Panc1 (cell line): ENCODE data around the gene MED14.

Experiments used
- TCF7L2 ChIP-seq: IDR thresholded peaks from 2 replicates; pipeline ENCODE4 v1.6.1; 2011; ENCODE audit warnings: mild to moderate bottlenecking, low read depth, low read length, inconsistent platforms
- TF ChIP-seq, protein P1 (sequence below): fragments of 450-650 bp; IDR thresholded peaks from 2 replicates; pipeline ENCODE4 v1.5.1; 2017; ENCODE audit warnings: mild to moderate bottlenecking
- TF ChIP-seq, protein P2 (sequence below), 2 experiments: IDR thresholded peaks; 2 replicates each; pipeline ENCODE4 v1.6.1; 2011 to 2012; ENCODE audit warnings: low read depth in 2 of 2, control low read depth in 1 of 2, low read length in 1 of 2, mild to moderate bottlenecking in 1 of 2, moderate library complexity in 1 of 2; ENCODE audit not compliant: insufficient read depth in 1 of 2

DNA sequence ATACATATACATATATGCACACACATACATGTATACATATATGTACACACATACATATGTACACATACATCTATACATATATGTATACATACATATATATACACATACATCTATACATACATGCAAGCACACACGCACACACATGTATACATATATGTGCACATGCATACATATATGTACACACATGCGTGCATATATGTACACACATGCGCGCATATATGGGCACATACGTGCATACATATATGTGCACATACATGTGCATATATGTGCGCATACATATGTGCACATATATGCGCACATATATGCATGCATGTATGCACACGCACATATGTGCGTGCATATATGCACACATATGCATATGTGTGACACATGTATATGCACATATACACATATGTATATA is 119.4 kb downstream of the MED14 start:
- TF ChIP-seq, protein P1, sequence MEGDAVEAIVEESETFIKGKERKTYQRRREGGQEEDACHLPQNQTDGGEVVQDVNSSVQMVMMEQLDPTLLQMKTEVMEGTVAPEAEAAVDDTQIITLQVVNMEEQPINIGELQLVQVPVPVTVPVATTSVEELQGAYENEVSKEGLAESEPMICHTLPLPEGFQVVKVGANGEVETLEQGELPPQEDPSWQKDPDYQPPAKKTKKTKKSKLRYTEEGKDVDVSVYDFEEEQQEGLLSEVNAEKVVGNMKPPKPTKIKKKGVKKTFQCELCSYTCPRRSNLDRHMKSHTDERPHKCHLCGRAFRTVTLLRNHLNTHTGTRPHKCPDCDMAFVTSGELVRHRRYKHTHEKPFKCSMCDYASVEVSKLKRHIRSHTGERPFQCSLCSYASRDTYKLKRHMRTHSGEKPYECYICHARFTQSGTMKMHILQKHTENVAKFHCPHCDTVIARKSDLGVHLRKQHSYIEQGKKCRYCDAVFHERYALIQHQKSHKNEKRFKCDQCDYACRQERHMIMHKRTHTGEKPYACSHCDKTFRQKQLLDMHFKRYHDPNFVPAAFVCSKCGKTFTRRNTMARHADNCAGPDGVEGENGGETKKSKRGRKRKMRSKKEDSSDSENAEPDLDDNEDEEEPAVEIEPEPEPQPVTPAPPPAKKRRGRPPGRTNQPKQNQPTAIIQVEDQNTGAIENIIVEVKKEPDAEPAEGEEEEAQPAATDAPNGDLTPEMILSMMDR: no peak
- TF ChIP-seq TCF7L2: no peak
- TF ChIP-seq, protein P2, sequence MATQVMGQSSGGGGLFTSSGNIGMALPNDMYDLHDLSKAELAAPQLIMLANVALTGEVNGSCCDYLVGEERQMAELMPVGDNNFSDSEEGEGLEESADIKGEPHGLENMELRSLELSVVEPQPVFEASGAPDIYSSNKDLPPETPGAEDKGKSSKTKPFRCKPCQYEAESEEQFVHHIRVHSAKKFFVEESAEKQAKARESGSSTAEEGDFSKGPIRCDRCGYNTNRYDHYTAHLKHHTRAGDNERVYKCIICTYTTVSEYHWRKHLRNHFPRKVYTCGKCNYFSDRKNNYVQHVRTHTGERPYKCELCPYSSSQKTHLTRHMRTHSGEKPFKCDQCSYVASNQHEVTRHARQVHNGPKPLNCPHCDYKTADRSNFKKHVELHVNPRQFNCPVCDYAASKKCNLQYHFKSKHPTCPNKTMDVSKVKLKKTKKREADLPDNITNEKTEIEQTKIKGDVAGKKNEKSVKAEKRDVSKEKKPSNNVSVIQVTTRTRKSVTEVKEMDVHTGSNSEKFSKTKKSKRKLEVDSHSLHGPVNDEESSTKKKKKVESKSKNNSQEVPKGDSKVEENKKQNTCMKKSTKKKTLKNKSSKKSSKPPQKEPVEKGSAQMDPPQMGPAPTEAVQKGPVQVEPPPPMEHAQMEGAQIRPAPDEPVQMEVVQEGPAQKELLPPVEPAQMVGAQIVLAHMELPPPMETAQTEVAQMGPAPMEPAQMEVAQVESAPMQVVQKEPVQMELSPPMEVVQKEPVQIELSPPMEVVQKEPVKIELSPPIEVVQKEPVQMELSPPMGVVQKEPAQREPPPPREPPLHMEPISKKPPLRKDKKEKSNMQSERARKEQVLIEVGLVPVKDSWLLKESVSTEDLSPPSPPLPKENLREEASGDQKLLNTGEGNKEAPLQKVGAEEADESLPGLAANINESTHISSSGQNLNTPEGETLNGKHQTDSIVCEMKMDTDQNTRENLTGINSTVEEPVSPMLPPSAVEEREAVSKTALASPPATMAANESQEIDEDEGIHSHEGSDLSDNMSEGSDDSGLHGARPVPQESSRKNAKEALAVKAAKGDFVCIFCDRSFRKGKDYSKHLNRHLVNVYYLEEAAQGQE (IDR thresholded peaks at IDR 0.05; ENCODE audit: insufficient read depth in 1 of 2, low read depth in 2 of 2, low read length in 1 of 2): no peak
